B cell (primary cell): ENCODE results near the gene BNIP5.
"Not testable (repeated sequence)": the region's sequence is repeated elsewhere in the genome, so short reads cannot be mapped to it uniquely, and the experiment has no call there.

ENCODE experiments used
- EZH2 ChIP-seq: IDR thresholded peaks from 2 replicates; pipeline ENCODE4 v1.6.1; 2012; ENCODE audit warnings: borderline replicate concordance, low read depth, mild to moderate bottlenecking, moderate library complexity, low read length; ENCODE audit not compliant: insufficient read depth, poor library complexity, severe bottlenecking
- TF ChIP-seq, protein P1 (sequence below): fragments of 200-600 bp; IDR thresholded peaks from one replicate; pipeline ENCODE4 v1.8.0; 2022; ENCODE audit warnings: antibody characterized with exemption, mild to moderate bottlenecking

GRCh38 chr6:36364061-36364635, 27.5 kb upstream of the BNIP5 start:
- TF ChIP-seq EZH2 = not testable (repeated sequence)
- TF ChIP-seq, protein P1, sequence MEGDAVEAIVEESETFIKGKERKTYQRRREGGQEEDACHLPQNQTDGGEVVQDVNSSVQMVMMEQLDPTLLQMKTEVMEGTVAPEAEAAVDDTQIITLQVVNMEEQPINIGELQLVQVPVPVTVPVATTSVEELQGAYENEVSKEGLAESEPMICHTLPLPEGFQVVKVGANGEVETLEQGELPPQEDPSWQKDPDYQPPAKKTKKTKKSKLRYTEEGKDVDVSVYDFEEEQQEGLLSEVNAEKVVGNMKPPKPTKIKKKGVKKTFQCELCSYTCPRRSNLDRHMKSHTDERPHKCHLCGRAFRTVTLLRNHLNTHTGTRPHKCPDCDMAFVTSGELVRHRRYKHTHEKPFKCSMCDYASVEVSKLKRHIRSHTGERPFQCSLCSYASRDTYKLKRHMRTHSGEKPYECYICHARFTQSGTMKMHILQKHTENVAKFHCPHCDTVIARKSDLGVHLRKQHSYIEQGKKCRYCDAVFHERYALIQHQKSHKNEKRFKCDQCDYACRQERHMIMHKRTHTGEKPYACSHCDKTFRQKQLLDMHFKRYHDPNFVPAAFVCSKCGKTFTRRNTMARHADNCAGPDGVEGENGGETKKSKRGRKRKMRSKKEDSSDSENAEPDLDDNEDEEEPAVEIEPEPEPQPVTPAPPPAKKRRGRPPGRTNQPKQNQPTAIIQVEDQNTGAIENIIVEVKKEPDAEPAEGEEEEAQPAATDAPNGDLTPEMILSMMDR = not testable (repeated sequence)
